Loucy (cell line): ENCODE results near the gene PDZD4.

ENCODE experiments used
- CTCF ChIP-seq: fragments of 200-600 bp; sonication (generic); conservative IDR thresholded peaks from 2 replicates; pipeline ENCODE4 v1.5.1; 2014; ENCODE audit warnings: mild to moderate bottlenecking, antibody characterized with exemption, low read length
- EZH2phosphoT487 ChIP-seq: fragments of 200-600 bp; IDR thresholded peaks from 2 replicates; pipeline ENCODE4 v1.6.1; 2018; ENCODE audit warnings: antibody characterized with exemption, mild to moderate bottlenecking, moderate library complexity, borderline replicate concordance

GRCh38 chrX:153762626-153763173, 67.6 kb downstream of the PDZD4 start:
- TF ChIP-seq CTCF (no peak), EZH2phosphoT487 (no peak)
